Measurements from ENCODE around the gene ZNF276.

DNA sequence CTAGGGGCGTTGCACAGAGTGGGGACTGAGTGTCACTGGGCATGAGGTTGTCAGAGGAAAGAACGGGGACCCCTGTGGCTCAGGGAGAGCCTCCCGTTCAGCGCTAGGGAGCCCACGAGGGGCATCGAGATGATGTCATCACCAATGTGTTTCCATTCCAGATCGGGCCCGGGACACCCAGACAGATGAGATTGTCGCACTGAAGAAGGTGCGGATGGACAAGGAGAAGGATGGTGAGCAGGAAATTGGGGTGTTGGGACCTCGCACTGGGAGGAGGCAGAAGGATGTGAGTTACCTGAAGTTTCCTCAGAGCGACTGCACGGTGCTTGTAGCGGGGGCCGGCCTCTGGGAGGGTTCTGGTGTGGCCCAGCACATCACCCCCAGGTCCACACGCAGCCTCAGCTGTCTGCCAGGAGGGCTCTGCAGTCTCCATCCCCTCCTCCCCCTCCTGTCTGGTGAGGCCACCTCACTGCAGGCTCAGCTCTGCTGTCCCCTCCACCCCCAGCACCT is 30.9 kb upstream of the ZNF276 start:
- TF ChIP-seq, protein P1, sequence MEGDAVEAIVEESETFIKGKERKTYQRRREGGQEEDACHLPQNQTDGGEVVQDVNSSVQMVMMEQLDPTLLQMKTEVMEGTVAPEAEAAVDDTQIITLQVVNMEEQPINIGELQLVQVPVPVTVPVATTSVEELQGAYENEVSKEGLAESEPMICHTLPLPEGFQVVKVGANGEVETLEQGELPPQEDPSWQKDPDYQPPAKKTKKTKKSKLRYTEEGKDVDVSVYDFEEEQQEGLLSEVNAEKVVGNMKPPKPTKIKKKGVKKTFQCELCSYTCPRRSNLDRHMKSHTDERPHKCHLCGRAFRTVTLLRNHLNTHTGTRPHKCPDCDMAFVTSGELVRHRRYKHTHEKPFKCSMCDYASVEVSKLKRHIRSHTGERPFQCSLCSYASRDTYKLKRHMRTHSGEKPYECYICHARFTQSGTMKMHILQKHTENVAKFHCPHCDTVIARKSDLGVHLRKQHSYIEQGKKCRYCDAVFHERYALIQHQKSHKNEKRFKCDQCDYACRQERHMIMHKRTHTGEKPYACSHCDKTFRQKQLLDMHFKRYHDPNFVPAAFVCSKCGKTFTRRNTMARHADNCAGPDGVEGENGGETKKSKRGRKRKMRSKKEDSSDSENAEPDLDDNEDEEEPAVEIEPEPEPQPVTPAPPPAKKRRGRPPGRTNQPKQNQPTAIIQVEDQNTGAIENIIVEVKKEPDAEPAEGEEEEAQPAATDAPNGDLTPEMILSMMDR (IDR thresholded peaks at IDR 0.05): no peak
- no peak for TF ChIP-seq POLR2AphosphoS5 (IDR thresholded peaks at IDR 0.05)
